Measurements from ENCODE around the gene CD6. TPM values are rescaled to one million over a fixed set of nuclear protein-coding genes. Genes with fewer than 3 reads are reported as not detected.
A peak's percentile ranks its signal among the peaks of the same experiment; 100 is the strongest.

CD6 gene
- total and polyA plus RNA-seq, 3 experiments from 2014 or later, result 156 to 233 (median 229) TPM

- no peaks in the 10 kb centered on the region for H3K4me1 ChIP-seq (ENCODE audit: insufficient read depth, low read length)
- Mint-ChIP-seq H3K27me3 (peaks cover 5% of the 10 kb centered on the region in 2 donors), H3K4me1 (no peaks in the 10 kb centered on the region), H3K36me3 (no peaks in the 10 kb centered on the region), H3K27ac (no peak overlapping the region), H3K4me3 (no peak overlapping the region), H3K9me3 (no peaks in the 10 kb centered on the region)
- H3K4me3 ChIP-seq (ENCODE audit: low read length), result no peak overlapping the region
- no peaks in the 10 kb centered on the region for H3K27me3 ChIP-seq (ENCODE audit: insufficient read depth, low read length, poor library complexity, severe bottlenecking)
- POLR2A ChIA-PET, result no interaction called here
- no peak overlapping the region for H3K27ac ChIP-seq (ENCODE audit: low read depth, low read length)
- no peaks in the 10 kb centered on the region for H3K36me3 ChIP-seq (ENCODE audit: insufficient read depth, low read length)
- no peaks in the 10 kb centered on the region for H3K9me3 ChIP-seq (ENCODE audit: low read length)
- CTCF ChIA-PET, result interaction anchor here (0.8 to 1.3 kb wide), 2 partner anchors 11 to 112 kb away, joined by 3 to 4 read pairs; no protein-coding TSS in a partner anchor
- DNase-seq, result no peak
Observed at GRCh38 chr11:60942970-60943565, 28.4 kb upstream of the CD6 start.

GRCh38 chr11:60944490-60945294, 26.8 kb upstream of the CD6 start:
- no peaks in the 10 kb centered on the region for H3K27me3 ChIP-seq (ENCODE audit: insufficient read depth, low read length, poor library complexity, severe bottlenecking)
- Mint-ChIP-seq H3K27ac (no peak overlapping the region), H3K27me3 (peaks cover 7 to 14% of the 10 kb centered on the region in 2 donors), H3K4me1 (no peaks in the 10 kb centered on the region), H3K36me3 (no peaks in the 10 kb centered on the region), H3K9me3 (no peaks in the 10 kb centered on the region), H3K4me3 (no peak overlapping the region)
- no peak overlapping the region for H3K27ac ChIP-seq (ENCODE audit: low read depth, low read length)
- ChIA-PET CTCF (interaction anchor here (0.8 to 1.7 kb wide), 3 partner anchors 16 to 184 kb away, joined by 3 read pairs; no protein-coding TSS in a partner anchor), POLR2A (no interaction called here)
- no peaks in the 10 kb centered on the region for H3K36me3 ChIP-seq (ENCODE audit: insufficient read depth, low read length)
- peaks cover under 1% of the 10 kb centered on the region for H3K4me1 ChIP-seq (ENCODE audit: insufficient read depth, low read length)
- no peak overlapping the region for H3K4me3 ChIP-seq (ENCODE audit: low read length)
- H3K9me3 ChIP-seq (ENCODE audit: low read length), result no peaks in the 10 kb centered on the region
- no peak for DNase-seq

DNA sequence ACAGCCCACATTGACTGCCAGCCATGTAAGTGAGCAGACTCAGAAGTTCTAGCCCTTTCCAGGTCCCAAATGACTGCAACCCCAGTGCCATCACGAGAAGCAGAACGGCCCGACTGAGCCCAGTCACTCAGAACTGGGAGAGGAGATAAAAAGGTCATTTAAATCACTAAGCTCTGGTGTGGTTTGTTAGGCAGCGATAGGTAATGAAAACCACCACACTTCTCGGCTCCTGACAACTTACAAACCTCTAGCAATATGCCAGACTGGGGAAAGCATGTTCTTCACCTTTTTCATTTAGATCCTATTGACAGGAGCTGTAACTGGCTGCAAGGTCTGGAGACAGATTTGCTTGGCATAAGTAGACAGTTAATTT, 26.2 kb upstream of the CD6 start:
- H3K27ac Mint-ChIP-seq, result no peak overlapping the region
- CTCF ChIA-PET, result interaction anchor here (0.8 to 1.7 kb wide), 4 partner anchors 17 to 184 kb away, joined by 3 read pairs; no protein-coding TSS in a partner anchor

GRCh38 chr11:60946601-60947264, 24.7 kb upstream of the CD6 start:
- Histone ChIP-seq H3K9me3 (ENCODE audit: low read length) (no peaks in the 10 kb centered on the region), H3K27me3 (ENCODE audit: insufficient read depth, low read length, poor library complexity, severe bottlenecking) (no peaks in the 10 kb centered on the region), H3K36me3 (ENCODE audit: insufficient read depth, low read length) (no peaks in the 10 kb centered on the region), H3K4me3 (ENCODE audit: low read length) (no peak overlapping the region), H3K27ac (ENCODE audit: low read depth, low read length) (no peak overlapping the region), H3K4me1 (ENCODE audit: insufficient read depth, low read length) (peaks cover 7% of the 10 kb centered on the region)
- Mint-ChIP-seq H3K4me1 (peaks cover 0 to 8% (median 0%) of the 10 kb centered on the region in 3 donors), H3K4me3 (no peak overlapping the region), H3K27me3 (peaks cover 14 to 20% of the 10 kb centered on the region in 2 donors), H3K9me3 (no peaks in the 10 kb centered on the region), H3K36me3 (no peaks in the 10 kb centered on the region), H3K27ac (no peak overlapping the region)
- DNase-seq, result no peak
- POLR2A ChIA-PET, result no interaction called here
- CTCF ChIA-PET, result interaction anchor here (1.2 to 1.7 kb wide), 2 partner anchors 18 to 116 kb away, joined by 3 read pairs; no protein-coding TSS in a partner anchor

More for the DNA sequence above, 26.2 kb upstream of the CD6 start:
- Mint-ChIP-seq H3K4me1 (peaks cover 0 to 4% (median 0%) of the 10 kb centered on the region in 3 donors), H3K9me3 (no peaks in the 10 kb centered on the region), H3K4me3 (no peak overlapping the region), H3K36me3 (no peaks in the 10 kb centered on the region), H3K27me3 (peaks cover 13 to 19% of the 10 kb centered on the region in 2 donors)
- POLR2A ChIA-PET, result no interaction called here
- Histone ChIP-seq H3K9me3 (ENCODE audit: low read length) (no peaks in the 10 kb centered on the region), H3K4me3 (ENCODE audit: low read length) (no peak overlapping the region), H3K36me3 (ENCODE audit: insufficient read depth, low read length) (no peaks in the 10 kb centered on the region), H3K27ac (ENCODE audit: low read depth, low read length) (no peak overlapping the region), H3K27me3 (ENCODE audit: insufficient read depth, low read length, poor library complexity, severe bottlenecking) (no peaks in the 10 kb centered on the region), H3K4me1 (ENCODE audit: insufficient read depth, low read length) (peaks cover 6% of the 10 kb centered on the region)
- no peak for DNase-seq

GRCh38 chr11:60947700-60948099, 23.8 kb upstream of the CD6 start:
- ChIA-PET POLR2A (no interaction called here), CTCF (no interaction called here)
- no peaks in the 10 kb centered on the region for H3K36me3 ChIP-seq (ENCODE audit: insufficient read depth, low read length)
- no peaks in the 10 kb centered on the region for H3K9me3 ChIP-seq (ENCODE audit: low read length)
- Mint-ChIP-seq H3K4me3 (no peak overlapping the region), H3K27me3 (peaks cover 21 to 28% of the 10 kb centered on the region in 2 donors), H3K36me3 (no peaks in the 10 kb centered on the region), H3K4me1 (peaks cover 7 to 18% (median 9%) of the 10 kb centered on the region in 3 donors), H3K27ac (no peak overlapping the region), H3K9me3 (no peaks in the 10 kb centered on the region)
- H3K4me3 ChIP-seq (ENCODE audit: low read length), result no peak overlapping the region
- no peak for DNase-seq
- H3K4me1 ChIP-seq (ENCODE audit: insufficient read depth, low read length), result peaks cover 13% of the 10 kb centered on the region
- H3K27ac ChIP-seq (ENCODE audit: low read depth, low read length), result no peak overlapping the region
- no peaks in the 10 kb centered on the region for H3K27me3 ChIP-seq (ENCODE audit: insufficient read depth, low read length, poor library complexity, severe bottlenecking)

GRCh38 chr11:60948250-60948649, 23.2 kb upstream of the CD6 start:
- Mint-ChIP-seq H3K27me3 (peaks cover 25 to 30% of the 10 kb centered on the region in 2 donors), H3K36me3 (no peaks in the 10 kb centered on the region), H3K27ac (no peak overlapping the region), H3K9me3 (no peaks in the 10 kb centered on the region), H3K4me3 (no peak overlapping the region), H3K4me1 (peaks cover 10 to 21% (median 13%) of the 10 kb centered on the region in 3 donors)
- POLR2A ChIA-PET, result no interaction called here
- CTCF ChIA-PET, result interaction anchor here (0.5 kb wide), 1 partner anchor 239 kb away, joined by 3 read pairs; no protein-coding TSS in a partner anchor
- DNase-seq, result no peak
- Histone ChIP-seq H3K27ac (ENCODE audit: low read depth, low read length) (no peak overlapping the region), H3K4me1 (ENCODE audit: insufficient read depth, low read length) (peaks cover 16% of the 10 kb centered on the region), H3K36me3 (ENCODE audit: insufficient read depth, low read length) (no peaks in the 10 kb centered on the region), H3K9me3 (ENCODE audit: low read length) (no peaks in the 10 kb centered on the region), H3K27me3 (ENCODE audit: insufficient read depth, low read length, poor library complexity, severe bottlenecking) (no peaks in the 10 kb centered on the region), H3K4me3 (ENCODE audit: low read length) (no peak overlapping the region)

DNA sequence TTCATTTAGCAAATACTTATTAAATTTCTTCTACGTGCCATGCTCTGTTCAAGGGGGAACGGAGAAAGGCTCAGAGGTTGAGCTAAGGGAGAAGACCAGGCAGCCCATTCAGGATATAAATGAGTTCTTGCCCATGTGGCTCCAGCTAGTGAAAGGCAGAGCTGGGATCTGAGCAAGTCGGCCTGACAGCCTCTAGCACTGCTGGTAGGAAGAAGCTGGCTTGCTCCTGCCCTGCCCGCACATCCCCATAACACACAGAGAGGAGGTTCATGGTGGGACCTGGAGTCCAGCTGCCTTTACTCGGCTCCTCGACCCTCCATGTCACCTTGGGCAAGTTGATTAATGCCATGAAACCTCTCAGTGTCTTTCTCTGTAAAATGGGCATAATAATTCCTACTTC, 21.5 kb upstream of the CD6 start:
- no peaks in the 10 kb centered on the region for H3K9me3 ChIP-seq (ENCODE audit: low read length)
- no peak for DNase-seq
- peaks cover 16% of the 10 kb centered on the region for H3K4me1 ChIP-seq (ENCODE audit: insufficient read depth, low read length)
- Mint-ChIP-seq H3K9me3 (no peaks in the 10 kb centered on the region), H3K4me3 (peak overlapping the region in 3 of 7 donors; percentile 31 to 38 (median 38)), H3K36me3 (no peaks in the 10 kb centered on the region), H3K27me3 (peaks cover 25 to 28% of the 10 kb centered on the region in 2 donors), H3K4me1 (peaks cover 10 to 21% (median 13%) of the 10 kb centered on the region in 3 donors), H3K27ac (no peak overlapping the region)
- CTCF ChIA-PET, result interaction anchor here (1.1 to 1.5 kb wide), 3 partner anchors 20 to 238 kb away, joined by 3 to 5 read pairs (median 3); no protein-coding TSS in a partner anchor
- H3K4me3 ChIP-seq (ENCODE audit: low read length), result no peak overlapping the region
- H3K27ac ChIP-seq (ENCODE audit: low read depth, low read length), result no peak overlapping the region
- POLR2A ChIA-PET, result interaction anchor here (0.7 kb wide), 1 partner anchor 111 kb away, joined by 3 read pairs; no protein-coding TSS in a partner anchor
- H3K27me3 ChIP-seq (ENCODE audit: insufficient read depth, low read length, poor library complexity, severe bottlenecking), result no peaks in the 10 kb centered on the region
- H3K36me3 ChIP-seq (ENCODE audit: insufficient read depth, low read length), result no peaks in the 10 kb centered on the region
